ENCODE data around the gene KLRC2. TPM values are rescaled to one million over a fixed set of nuclear protein-coding genes. Genes with fewer than 3 reads are reported as not detected.
"Not testable (repeated sequence)": the region's sequence is repeated elsewhere in the genome, so short reads cannot be mapped to it uniquely, and the experiment has no call there.

Gene KLRC2
- total RNA-seq, 2 donors from 2014 or later = 0.89 to 1.7 TPM

GRCh38 chr12:10409392-10409791 is 26.4 kb downstream of the KLRC2 start, which contains the start of gene KLRC4:
Gene KLRC4 (minus strand): TSS chr12:10409757. CDS start chr12:10409575, 182 bp downstream.
- peak; percentile 65 for ATAC-seq
- intact Hi-C loops (cut with DNase I, micrococcal nuclease) = no loop called here
- no peak for DNase-seq

- no peak for ATAC-seq
- intact Hi-C loops (cut with DNase I, micrococcal nuclease) = no loop called here
- DNase-seq = no peak
Measured at GRCh38 chr12:10408842-10409241, 27.0 kb downstream of the KLRC2 start.

GRCh38 chr12:10406725-10407124 is 29.1 kb downstream of the KLRC2 start:
- intact Hi-C loops (cut with DNase I, micrococcal nuclease) = no loop called here
- DNase-seq = peak; percentile 14 to 34
- ATAC-seq = no peak

- intact Hi-C loops (cut with DNase I, micrococcal nuclease) = no loop called here
- no peak for DNase-seq
- ATAC-seq = no peak
Measured at GRCh38 chr12:10405294-10405693, 30.5 kb downstream of the KLRC2 start.

GRCh38 chr12:10404798-10405197 is 31.0 kb downstream of the KLRC2 start:
- ATAC-seq (no peak), DNase-seq (no peak)
- intact Hi-C loops (cut with DNase I, micrococcal nuclease) = no loop called here

- intact Hi-C loops (cut with DNase I, micrococcal nuclease) = no loop called here
- DNase-seq (no peak), ATAC-seq (no peak)
Measured at GRCh38 chr12:10400829-10401228, 35.0 kb downstream of the KLRC2 start.

GRCh38 chr12:10398168-10398567 is 37.6 kb downstream of the KLRC2 start:
- DNase-seq (no peak), ATAC-seq (no peak)
- intact Hi-C loops (cut with DNase I, micrococcal nuclease) = no loop called here

- no peak for DNase-seq
- intact Hi-C loops (cut with DNase I, micrococcal nuclease) = no loop called here
- ATAC-seq = peak; percentile 44
Measured at GRCh38 chr12:10397296-10397695, 38.5 kb downstream of the KLRC2 start.

- ATAC-seq = peak; percentile 20
Measured at GRCh38 chr12:10396176-10396575, 39.6 kb downstream of the KLRC2 start.

GRCh38 chr12:10395390-10395998 is 40.3 kb downstream of the KLRC2 start:
- DNase-seq (peak in 1 of 2 donors; percentile 49), ATAC-seq (peak; percentile 91)
- intact Hi-C loops (cut with DNase I, micrococcal nuclease) = no loop called here

More at GRCh38 chr12:10396176-10396575, 39.6 kb downstream of the KLRC2 start:
- intact Hi-C loops (cut with DNase I, micrococcal nuclease); DNase-seq: not testable (repeated sequence)

GRCh38 chr12:10394531-10395152 is 41.2 kb downstream of the KLRC2 start:
- ATAC-seq; intact Hi-C loops (cut with DNase I, micrococcal nuclease); DNase-seq: not testable (repeated sequence)

GRCh38 chr12:10393291-10393690 is 42.5 kb downstream of the KLRC2 start:
- DNase-seq (no peak), ATAC-seq (no peak)
- intact Hi-C loops (cut with DNase I, micrococcal nuclease) = no loop called here

GRCh38 chr12:10392394-10392930 is 43.3 kb downstream of the KLRC2 start:
- peak in 1 of 2 donors; percentile 47 for DNase-seq
- intact Hi-C loops (cut with DNase I, micrococcal nuclease) = no loop called here
- no peak for ATAC-seq

GRCh38 chr12:10390991-10391390 is 44.8 kb downstream of the KLRC2 start:
- ATAC-seq; intact Hi-C loops (cut with DNase I, micrococcal nuclease); DNase-seq: not testable (repeated sequence)

- ATAC-seq = no peak
- DNase-seq = no peak
- intact Hi-C loops (cut with DNase I, micrococcal nuclease) = no loop called here
Measured at GRCh38 chr12:10389904-10390303, 45.9 kb downstream of the KLRC2 start, which contains the start of gene KLRK1. Gene KLRK1 (minus strand): TSS chr12:10390041. CDS start chr12:10388810, 1,231 bp downstream.

- intact Hi-C loops (cut with DNase I, micrococcal nuclease) = no loop called here
- DNase-seq (no peak), ATAC-seq (no peak)
Measured at GRCh38 chr12:10388624-10389413, 47.0 kb downstream of the KLRC2 start.

- ATAC-seq; DNase-seq; intact Hi-C loops (cut with DNase I, micrococcal nuclease): not testable (repeated sequence)
Measured at GRCh38 chr12:10387498-10387897, 48.3 kb downstream of the KLRC2 start.

- intact Hi-C loops (cut with DNase I, micrococcal nuclease) = no loop called here
- no peak for ATAC-seq
- no peak for DNase-seq
Measured at GRCh38 chr12:10386857-10387256, 49.0 kb downstream of the KLRC2 start.

GRCh38 chr12:10385166-10385613 is 50.6 kb downstream of the KLRC2 start:
- no peak for DNase-seq
- intact Hi-C loops (cut with DNase I, micrococcal nuclease) = no loop called here
- ATAC-seq = peak; percentile 36
